GM18951 (cell line): Measurements from ENCODE around the gene CFI.

Source experiments
- POLR2A ChIP-seq: IDR thresholded peaks from 4 replicates; pipeline ENCODE4 v1.6.1; 2011; ENCODE audit warnings: mild to moderate bottlenecking; ENCODE audit not compliant: insufficient read length, insufficient read depth; ENCODE audit errors: extremely low read depth
- in situ Hi-C: fragments of 300-500 bp; cut with MboI; formaldehyde crosslinking; loops from one replicate; pipeline ENCODE4 v1.12.0; 2022; ENCODE audit warnings: low sequenced_read_pairs, mixed read lengths, inconsistent platforms; ENCODE audit not compliant: unreplicated experiment

CFI gene

DNA sequence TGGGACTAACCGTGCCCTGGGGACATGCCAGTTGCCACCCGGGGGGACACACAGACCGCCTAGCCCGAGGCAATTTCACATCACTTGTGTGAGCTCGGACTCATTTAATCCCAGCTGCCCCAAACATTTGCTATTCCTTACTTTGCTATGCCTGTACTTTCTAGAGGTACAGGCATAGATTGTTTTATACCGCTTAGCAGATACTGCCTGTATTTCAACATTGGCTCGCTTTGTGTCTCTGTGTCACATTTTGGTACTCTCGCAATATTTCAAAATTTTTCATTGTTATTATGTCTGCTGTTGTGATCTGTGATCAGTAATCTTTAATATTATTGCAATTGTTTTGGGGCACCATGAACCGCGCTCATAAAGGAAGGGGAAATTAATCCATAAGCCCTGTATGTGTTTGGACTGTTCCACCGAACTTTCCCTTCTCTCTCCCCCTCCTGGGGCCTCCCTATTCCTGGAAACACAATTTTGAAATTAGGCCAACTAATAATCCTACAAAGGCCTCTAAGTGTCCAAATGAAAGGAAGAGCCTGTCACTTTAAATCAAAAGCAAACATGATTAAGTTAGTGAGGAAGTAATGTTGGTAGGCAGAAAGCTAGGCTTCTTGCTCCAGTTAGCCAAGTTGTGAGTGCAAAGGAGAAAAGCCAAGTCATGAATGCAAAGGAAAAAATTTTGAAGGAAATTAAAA is 98.0 kb downstream of the CFI start:
- in situ Hi-C loops: no loop called here
- no peak for TF ChIP-seq POLR2A

DNA sequence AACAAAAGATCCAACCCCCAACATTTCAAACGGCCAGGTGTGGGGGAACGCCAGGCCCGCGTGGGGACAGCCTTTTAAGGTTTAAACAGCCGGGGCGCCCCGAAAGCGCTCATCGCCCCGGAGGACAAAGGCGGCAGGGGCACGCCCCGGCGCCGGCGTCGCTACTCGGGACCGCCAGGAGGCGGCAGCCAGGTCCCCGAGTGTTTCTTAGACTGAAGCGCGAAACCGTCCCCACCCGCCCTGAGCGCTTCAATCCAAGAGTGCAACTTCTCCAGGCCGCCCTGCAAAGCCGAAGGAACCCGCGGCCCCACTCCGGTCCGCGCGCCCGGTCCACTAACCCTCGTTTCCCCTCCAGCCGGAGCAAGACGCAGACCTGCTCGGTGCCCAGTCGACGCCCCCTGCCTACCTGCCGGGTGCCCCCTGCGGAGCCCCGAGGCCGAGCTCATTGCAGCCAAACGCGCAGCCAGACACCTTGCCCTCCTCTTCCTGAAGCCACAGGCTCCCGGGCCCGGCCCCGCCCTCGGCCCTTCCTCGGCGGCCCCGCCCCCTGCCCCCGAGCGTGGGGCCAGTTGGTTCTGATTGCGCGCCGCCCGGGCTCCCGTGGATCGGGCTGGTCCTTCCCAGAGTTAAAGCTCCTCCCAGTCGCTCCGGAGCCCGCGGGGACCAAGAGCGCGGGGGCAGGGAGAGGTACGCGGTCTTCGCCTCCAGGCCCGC is 98.7 kb downstream of the CFI start, which contains the start of gene CASP6:
TSS of gene CASP6 (minus strand) at position 496 of the 714 bp plus-strand sequence. CDS start at position 446, 50 bp downstream.
- peak; percentile 73 for TF ChIP-seq POLR2A
- in situ Hi-C loops: no loop called here

DNA sequence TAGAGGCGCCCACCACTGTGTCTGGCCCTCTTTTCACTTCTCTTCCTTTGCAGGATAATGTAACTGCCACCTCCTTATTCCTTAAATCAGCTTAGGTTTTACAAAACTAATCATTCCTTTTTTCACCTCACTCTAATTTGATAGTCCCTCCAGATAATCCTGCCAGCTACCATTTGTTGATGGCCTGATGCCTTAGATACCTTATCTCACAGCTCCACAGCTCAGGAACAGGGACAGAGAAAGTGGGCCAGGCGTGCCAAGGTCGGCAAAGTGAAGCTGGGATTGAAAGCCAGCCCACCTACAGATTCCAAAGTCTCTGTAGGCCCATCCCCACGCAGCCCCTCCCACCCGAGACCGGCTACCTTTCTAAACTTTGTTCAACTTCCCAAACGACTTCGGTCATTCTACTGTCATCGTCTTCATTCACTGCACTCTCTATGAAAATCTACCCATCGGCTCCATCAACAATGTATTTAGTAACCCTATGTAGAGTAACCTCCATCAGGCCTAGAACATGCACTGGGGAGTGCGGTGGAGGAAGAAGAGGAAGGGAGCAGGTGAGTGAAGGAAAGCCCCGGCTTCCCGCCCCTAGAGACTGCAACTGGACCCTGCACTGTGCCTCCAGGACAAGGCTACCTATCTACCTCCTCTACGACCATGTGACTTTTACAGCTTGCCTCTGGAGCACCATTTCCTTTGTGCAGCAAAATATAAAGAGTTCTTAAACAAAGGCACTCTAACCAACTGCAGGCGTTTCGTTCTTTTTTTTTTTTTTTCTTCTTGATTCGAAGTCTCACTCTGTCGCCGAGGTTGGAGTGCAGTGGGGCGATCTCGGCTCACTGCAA is 100.0 kb downstream of the CFI start:
- TF ChIP-seq POLR2A: no peak
- in situ Hi-C loops: no loop called here

DNA sequence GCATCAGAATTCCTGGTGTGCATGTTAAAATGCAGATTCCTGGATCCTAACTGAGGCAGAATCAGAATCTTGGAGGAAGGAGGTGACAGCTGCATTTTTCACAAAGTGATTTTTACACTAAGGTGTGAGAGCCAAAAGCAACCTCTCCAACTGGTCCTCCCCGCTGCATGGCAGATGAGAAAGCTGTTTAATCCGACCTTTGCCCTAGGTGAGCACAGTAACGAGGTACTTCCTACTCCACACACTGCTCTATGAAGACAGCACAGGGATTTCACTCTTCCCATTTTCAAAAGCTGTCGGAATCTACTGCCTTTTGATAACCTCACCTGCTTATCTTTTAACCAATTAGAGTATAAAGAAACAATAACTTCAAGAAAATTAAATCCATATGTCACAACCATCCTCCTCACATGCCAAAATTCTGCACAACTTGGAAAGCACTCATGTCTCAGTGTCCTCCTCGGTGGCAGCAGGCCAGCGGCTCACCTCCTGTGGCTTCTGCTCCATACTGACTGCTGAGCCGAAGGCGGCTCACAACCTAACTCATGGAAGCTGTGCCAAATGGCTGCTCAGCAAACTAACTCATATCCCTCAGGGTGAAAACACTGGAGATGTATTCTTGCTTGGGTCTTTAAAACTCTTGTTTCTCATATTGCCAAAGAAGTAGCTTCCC is 102.1 kb downstream of the CFI start:
- TF ChIP-seq POLR2A: no peak
- in situ Hi-C loops: no loop called here

DNA sequence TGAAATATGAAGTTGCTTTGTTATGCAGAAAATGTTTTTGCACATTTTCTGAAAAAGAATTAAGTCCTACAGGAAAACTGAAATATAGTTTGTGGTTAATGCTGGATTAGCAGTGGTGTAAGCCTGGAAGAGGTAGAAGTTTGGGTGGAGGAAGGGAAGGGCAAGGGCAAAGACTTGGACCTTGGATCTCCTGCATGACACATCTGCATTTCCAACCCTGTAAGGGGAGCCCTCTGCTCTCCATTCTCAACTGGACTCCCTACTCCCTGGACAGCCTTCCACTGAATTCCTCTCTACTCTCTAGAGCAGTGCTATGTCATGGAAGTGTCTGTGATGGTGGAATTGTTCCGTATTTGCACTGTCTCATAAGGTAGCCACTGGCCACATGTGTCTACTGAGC is 103.1 kb downstream of the CFI start:
- TF ChIP-seq POLR2A: no peak
- in situ Hi-C loops: no loop called here

DNA sequence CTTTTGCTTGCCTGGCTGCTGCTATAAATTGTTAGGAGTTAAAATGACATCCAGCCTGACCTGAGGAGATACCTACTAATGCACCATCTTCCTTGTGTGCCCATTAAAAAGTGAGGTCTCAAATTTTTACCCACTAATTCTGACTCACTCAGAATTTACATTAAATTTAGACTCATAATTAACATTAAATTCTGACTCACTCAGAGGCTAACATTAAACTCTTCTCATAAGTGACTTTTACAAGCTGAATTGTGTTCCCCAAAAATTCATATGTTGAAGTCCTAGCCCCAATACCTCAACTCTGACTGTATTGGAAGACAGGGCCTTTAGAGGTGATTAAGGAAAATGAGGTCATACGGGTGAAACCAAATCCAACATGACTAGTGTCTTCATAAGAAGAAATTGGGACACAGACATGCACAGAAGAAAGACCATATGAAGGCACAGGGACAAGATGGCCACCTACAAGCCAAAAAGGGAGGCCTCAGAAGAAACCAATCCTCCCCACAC is 110.3 kb downstream of the CFI start:
- TF ChIP-seq POLR2A: no peak
- in situ Hi-C loops: no loop called here
